GM23338 (cell line): ENCODE data around the gene ACOXL. TPM values are rescaled to one million over a fixed set of nuclear protein-coding genes. Genes with fewer than 3 reads are reported as not detected.

ENCODE experiments used
- ATAC-seq: fragments of 200-7000 bp; cut with Tn5 transposase; 3 replicates; pipeline ENCODE4 v1.9.1; 2020
- DNase-seq: peaks from one replicate; pipeline ENCODE4 v3.0.0-alpha.2; 2015; ENCODE audit warnings: low spot score
- H2AFZ ChIP-seq: fragments of 200-600 bp; sonication (generic); 2 replicates; pipeline ENCODE4 v1.8.0; 2016; ENCODE audit warnings: antibody characterized with exemption, mild to moderate bottlenecking, moderate library complexity
- H3F3A ChIP-seq: fragments of 200-600 bp; sonication (generic); replicated peaks from 2 replicates; pipeline ENCODE4 v1.8.0; 2017; ENCODE audit warnings: antibody characterized with exemption, mixed run types, low read depth
- H3K27ac ChIP-seq: fragments of 200-600 bp; sonication (generic); 2 replicates; pipeline ENCODE4 v1.6.1; 2016; ENCODE audit warnings: low read depth
- H3K27me3 ChIP-seq: fragments of 200-600 bp; sonication (generic); 2 replicates; pipeline ENCODE4 v1.8.0; 2016; ENCODE audit warnings: mild to moderate bottlenecking, mixed run types, moderate library complexity; ENCODE audit not compliant: insufficient read depth
- H3K36me3 ChIP-seq: fragments of 200-600 bp; sonication (generic); 2 replicates; pipeline ENCODE4 v1.8.0; 2016; ENCODE audit warnings: mild to moderate bottlenecking; ENCODE audit not compliant: insufficient read depth
- H3K4me1 ChIP-seq: fragments of 200-600 bp; sonication (generic); 2 replicates; pipeline ENCODE4 v1.8.0; 2016; ENCODE audit warnings: mild to moderate bottlenecking, moderate library complexity; ENCODE audit not compliant: insufficient read depth
- H3K4me2 ChIP-seq: fragments of 200-600 bp; sonication (generic); 2 replicates; pipeline ENCODE4 v1.7.1; 2017; ENCODE audit warnings: mixed run types
- H3K4me3 ChIP-seq: fragments of 200-600 bp; sonication (generic); 2 replicates; pipeline ENCODE4 v1.6.1; 2016; ENCODE audit warnings: mixed run types
- H3K79me2 ChIP-seq: fragments of 200-600 bp; sonication (generic); replicated peaks from 2 replicates; pipeline ENCODE4 v1.8.0; 2017; ENCODE audit warnings: mild to moderate bottlenecking; ENCODE audit not compliant: insufficient read depth
- H3K9me2 ChIP-seq: fragments of 200-600 bp; sonication (generic); 2 replicates; pipeline ENCODE4 v1.8.0; 2017; ENCODE audit not compliant: insufficient read depth
- H4K20me1 ChIP-seq: fragments of 200-600 bp; sonication (generic); replicated peaks from 2 replicates; pipeline ENCODE4 v1.8.0; 2017; ENCODE audit warnings: mild to moderate bottlenecking; ENCODE audit not compliant: insufficient read depth
- H3K27ac Mint-ChIP-seq: 2 replicates; pipeline ENCODE4 v1.8.0; 2020; ENCODE audit warnings: inconsistent platforms, mild to moderate bottlenecking, moderate library complexity, mixed read lengths
- H3K27me3 Mint-ChIP-seq: 3 replicates; pipeline ENCODE4 v1.8.0; 2022; ENCODE audit warnings: low read depth, mild to moderate bottlenecking, moderate library complexity, mixed read lengths, inconsistent platforms; ENCODE audit not compliant: insufficient read depth, poor library complexity
- H3K36me3 Mint-ChIP-seq: 3 replicates; pipeline ENCODE4 v1.8.0; 2021; ENCODE audit warnings: low read depth, mild to moderate bottlenecking, inconsistent platforms, moderate library complexity, mixed read lengths
- H3K4me1 Mint-ChIP-seq: 3 replicates; pipeline ENCODE4 v1.8.0; 2020; ENCODE audit warnings: mild to moderate bottlenecking, inconsistent platforms, mixed read lengths
- H3K4me3 Mint-ChIP-seq: 3 replicates; pipeline ENCODE4 v1.8.0; 2021; ENCODE audit warnings: moderate library complexity, mild to moderate bottlenecking, inconsistent platforms, mixed read lengths
- H3K9me3 Mint-ChIP-seq: 3 replicates; pipeline ENCODE4 v1.8.0; 2020; ENCODE audit warnings: moderate library complexity, mild to moderate bottlenecking, inconsistent platforms, mixed read lengths
- CREB1 ChIP-seq: fragments of 250-450 bp; sonication (Bioruptor Pico); IDR thresholded peaks from 2 replicates; pipeline ENCODE4 v1.5.0; 2020; ENCODE audit warnings: low read depth, mild to moderate bottlenecking, moderate library complexity
- CTCF ChIP-seq, 2 experiments: fragments of 200-600 bp in 1 of 2; sonication (generic) in 1 of 2; conservative IDR thresholded peaks; 2 replicates each; pipeline versions ENCODE4 v1.5.1 to v1.6.1; 2016 to 2017; ENCODE audit warnings: antibody characterized with exemption in 2 of 2, low read depth in 2 of 2, mild to moderate bottlenecking in 2 of 2, moderate library complexity in 1 of 2
- ETS1 ChIP-seq: IDR thresholded peaks from 2 replicates; pipeline ENCODE4 v1.6.1; 2016; ENCODE audit warnings: antibody characterized with exemption
- EZH2 ChIP-seq: fragments of 200-600 bp; sonication (generic); IDR thresholded peaks from one replicate; pipeline ENCODE4 v1.8.0; 2017; ENCODE audit warnings: antibody characterized with exemption, mild to moderate bottlenecking, low read depth; ENCODE audit not compliant: unreplicated experiment
- EZH2phosphoT487 ChIP-seq: fragments of 200-600 bp; sonication (generic); IDR thresholded peaks from one replicate; pipeline ENCODE4 v1.8.1; 2018; ENCODE audit warnings: antibody characterized with exemption; ENCODE audit not compliant: unreplicated experiment
- JUNB ChIP-seq: IDR thresholded peaks from one replicate; pipeline ENCODE4 v1.6.1; 2016; ENCODE audit warnings: antibody characterized with exemption; ENCODE audit not compliant: unreplicated experiment
- NANOG ChIP-seq: IDR thresholded peaks from 2 replicates; pipeline ENCODE4 v1.6.1; 2016; ENCODE audit warnings: antibody characterized with exemption, borderline replicate concordance
- POLR2AphosphoS5 ChIP-seq: IDR thresholded peaks from 2 replicates; pipeline ENCODE4 v1.6.1; 2016; ENCODE audit warnings: antibody characterized with exemption, low read depth
- REST ChIP-seq: IDR thresholded peaks from one replicate; pipeline ENCODE4 v1.6.1; 2018; ENCODE audit warnings: antibody characterized with exemption; ENCODE audit not compliant: unreplicated experiment
- STAT1 ChIP-seq: IDR thresholded peaks from one replicate; pipeline ENCODE4 v1.6.1; 2016; ENCODE audit warnings: antibody characterized with exemption; ENCODE audit not compliant: unreplicated experiment
- ZNF114 ChIP-seq: fragments of 250-450 bp; sonication (Bioruptor Pico); IDR thresholded peaks from 2 replicates; pipeline ENCODE4 v1.5.0; 2020; ENCODE audit warnings: mild to moderate bottlenecking, moderate library complexity
- ZNF331 ChIP-seq: fragments of 250-450 bp; sonication (Bioruptor Pico); IDR thresholded peaks from 2 replicates; pipeline ENCODE4 v1.5.0; 2020; ENCODE audit warnings: low read depth, mild to moderate bottlenecking, moderate library complexity
- ZNF462 ChIP-seq: fragments of 250-450 bp; sonication (Bioruptor Pico); IDR thresholded peaks from 2 replicates; pipeline ENCODE4 v1.5.0; 2020; ENCODE audit warnings: mild to moderate bottlenecking, moderate library complexity
- polyA plus RNA-seq: library from polyadenylated mRNA; unstranded; fragments of >200 nt; fragmentation: Nextera tagmentation; extraction: Ambion mirVana; gene quantifications from 2 replicates; pipeline ENCODE4 v1.2.1, GENCODE V29; 2016
- total RNA-seq: library from RNA; depleted of rRNA; stranded (reverse); fragments of >200 nt; shearing (Covaris generic); gene quantifications from 2 replicates; pipeline ENCODE4 v1.2.3, GENCODE V29; 2014

The ACOXL gene
- total and polyA plus RNA-seq, 2 experiments from 2014 or later, result 9.0 to 14.7 TPM

GRCh38 chr2:111034606-111035005 lies 302.2 kb downstream of the ACOXL start:
- no peak overlapping the region for H3K4me3 ChIP-seq
- ATAC-seq, result no peak
- no peaks in the 10 kb centered on the region for H3K27me3 ChIP-seq
- H3F3A ChIP-seq, result no peaks in the 10 kb centered on the region
- H3K36me3 Mint-ChIP-seq, result no peaks in the 10 kb centered on the region
- no peak overlapping the region for H3K4me2 ChIP-seq
- no peaks in the 10 kb centered on the region for H3K79me2 ChIP-seq
- no peak overlapping the region for H3K4me3 Mint-ChIP-seq
- no peaks in the 10 kb centered on the region for H3K9me3 Mint-ChIP-seq
- peaks cover 3% of the 10 kb centered on the region for H3K27me3 Mint-ChIP-seq
- DNase-seq, result no peak
- H2AFZ ChIP-seq, result no peak overlapping the region
- peaks cover 11% of the 10 kb centered on the region for H3K4me1 ChIP-seq
- no peaks in the 10 kb centered on the region for H3K36me3 ChIP-seq
- no peak overlapping the region for H3K27ac Mint-ChIP-seq
- H3K27ac ChIP-seq, result no peak overlapping the region
- TF ChIP-seq ZNF114 (CRISPR knock-in tag), result no peak
- TF ChIP-seq EZH2, result no peak
- TF ChIP-seq STAT1, result no peak
- TF ChIP-seq JUNB, result no peak
- no peak for TF ChIP-seq POLR2AphosphoS5
- no peak for TF ChIP-seq CTCF (conservative IDR thresholded peaks at IDR 0.05; ENCODE audit: low read depth in 2 of 2)
- TF ChIP-seq NANOG, result no peak
- TF ChIP-seq ZNF331 (CRISPR knock-in tag), result no peak
- TF ChIP-seq REST, result no peak
- TF ChIP-seq CREB1 (CRISPR knock-in tag), result no peak
- TF ChIP-seq ETS1, result no peak
- TF ChIP-seq EZH2phosphoT487, result no peak
- TF ChIP-seq ZNF462, result no peak
- no peaks in the 10 kb centered on the region for H3K9me2 ChIP-seq
- no peaks in the 10 kb centered on the region for H4K20me1 ChIP-seq
- H3K4me1 Mint-ChIP-seq, result peaks cover 15% of the 10 kb centered on the region
